SK-N-SH treated with all-trans-retinoic acid at 6 μM for 48 hours (cell line): ENCODE results near the gene MALRD1.

ENCODE experiments used
- ESRRG ChIP-seq: fragments of 250-450 bp; sonication (Bioruptor Pico); IDR thresholded peaks from 2 replicates; pipeline ENCODE4 v1.6.1; 2021; ENCODE audit warnings: mild to moderate bottlenecking
- ZNF8 ChIP-seq: fragments of 450-650 bp; formaldehyde crosslinking; IDR thresholded peaks from 2 replicates; pipeline ENCODE4 v1.5.0; 2020; ENCODE audit warnings: mild to moderate bottlenecking, moderate library complexity
- TF ChIP-seq, protein P1 (sequence below): fragments of 250-450 bp; sonication (Bioruptor Pico); IDR thresholded peaks from 2 replicates; pipeline ENCODE4 v1.5.0; 2020; ENCODE audit warnings: mild to moderate bottlenecking, moderate library complexity
- TF ChIP-seq, protein P2 (sequence below): fragments of 250-450 bp; sonication (Bioruptor Pico); IDR thresholded peaks from 2 replicates; pipeline ENCODE4 v1.8.0; 2020; ENCODE audit warnings: mild to moderate bottlenecking, moderate library complexity, borderline replicate concordance

DNA sequence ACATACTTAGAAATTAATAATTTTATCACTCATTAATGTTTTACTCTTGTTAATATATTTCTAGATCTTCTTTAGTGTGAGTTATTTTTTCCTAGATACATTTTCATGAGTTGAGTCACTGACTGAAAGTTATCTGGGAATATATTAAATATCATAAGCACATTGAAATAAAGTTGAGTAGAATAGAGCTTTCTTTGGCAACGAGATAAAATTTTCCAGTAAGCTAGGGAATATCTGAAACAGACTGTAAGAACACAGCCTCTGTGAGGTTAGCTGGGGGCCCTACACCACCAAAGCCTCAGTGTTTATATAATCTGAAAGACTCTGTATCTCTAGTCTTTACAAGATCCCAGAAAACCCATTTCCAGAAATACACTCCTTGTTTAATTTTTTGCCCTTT lies 419.8 kb downstream of the MALRD1 start:
- TF ChIP-seq ESRRG: no peak
- TF ChIP-seq ZNF8: no peak
- TF ChIP-seq, protein P1, sequence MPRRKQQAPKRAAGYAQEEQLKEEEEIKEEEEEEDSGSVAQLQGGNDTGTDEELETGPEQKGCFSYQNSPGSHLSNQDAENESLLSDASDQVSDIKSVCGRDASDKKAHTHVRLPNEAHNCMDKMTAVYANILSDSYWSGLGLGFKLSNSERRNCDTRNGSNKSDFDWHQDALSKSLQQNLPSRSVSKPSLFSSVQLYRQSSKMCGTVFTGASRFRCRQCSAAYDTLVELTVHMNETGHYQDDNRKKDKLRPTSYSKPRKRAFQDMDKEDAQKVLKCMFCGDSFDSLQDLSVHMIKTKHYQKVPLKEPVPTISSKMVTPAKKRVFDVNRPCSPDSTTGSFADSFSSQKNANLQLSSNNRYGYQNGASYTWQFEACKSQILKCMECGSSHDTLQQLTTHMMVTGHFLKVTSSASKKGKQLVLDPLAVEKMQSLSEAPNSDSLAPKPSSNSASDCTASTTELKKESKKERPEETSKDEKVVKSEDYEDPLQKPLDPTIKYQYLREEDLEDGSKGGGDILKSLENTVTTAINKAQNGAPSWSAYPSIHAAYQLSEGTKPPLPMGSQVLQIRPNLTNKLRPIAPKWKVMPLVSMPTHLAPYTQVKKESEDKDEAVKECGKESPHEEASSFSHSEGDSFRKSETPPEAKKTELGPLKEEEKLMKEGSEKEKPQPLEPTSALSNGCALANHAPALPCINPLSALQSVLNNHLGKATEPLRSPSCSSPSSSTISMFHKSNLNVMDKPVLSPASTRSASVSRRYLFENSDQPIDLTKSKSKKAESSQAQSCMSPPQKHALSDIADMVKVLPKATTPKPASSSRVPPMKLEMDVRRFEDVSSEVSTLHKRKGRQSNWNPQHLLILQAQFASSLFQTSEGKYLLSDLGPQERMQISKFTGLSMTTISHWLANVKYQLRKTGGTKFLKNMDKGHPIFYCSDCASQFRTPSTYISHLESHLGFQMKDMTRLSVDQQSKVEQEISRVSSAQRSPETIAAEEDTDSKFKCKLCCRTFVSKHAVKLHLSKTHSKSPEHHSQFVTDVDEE (CRISPR knock-in tag): no peak
- TF ChIP-seq, protein P2, sequence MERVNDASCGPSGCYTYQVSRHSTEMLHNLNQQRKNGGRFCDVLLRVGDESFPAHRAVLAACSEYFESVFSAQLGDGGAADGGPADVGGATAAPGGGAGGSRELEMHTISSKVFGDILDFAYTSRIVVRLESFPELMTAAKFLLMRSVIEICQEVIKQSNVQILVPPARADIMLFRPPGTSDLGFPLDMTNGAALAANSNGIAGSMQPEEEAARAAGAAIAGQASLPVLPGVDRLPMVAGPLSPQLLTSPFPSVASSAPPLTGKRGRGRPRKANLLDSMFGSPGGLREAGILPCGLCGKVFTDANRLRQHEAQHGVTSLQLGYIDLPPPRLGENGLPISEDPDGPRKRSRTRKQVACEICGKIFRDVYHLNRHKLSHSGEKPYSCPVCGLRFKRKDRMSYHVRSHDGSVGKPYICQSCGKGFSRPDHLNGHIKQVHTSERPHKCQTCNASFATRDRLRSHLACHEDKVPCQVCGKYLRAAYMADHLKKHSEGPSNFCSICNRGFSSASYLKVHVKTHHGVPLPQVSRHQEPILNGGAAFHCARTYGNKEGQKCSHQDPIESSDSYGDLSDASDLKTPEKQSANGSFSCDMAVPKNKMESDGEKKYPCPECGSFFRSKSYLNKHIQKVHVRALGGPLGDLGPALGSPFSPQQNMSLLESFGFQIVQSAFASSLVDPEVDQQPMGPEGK (CRISPR knock-in tag): no peak
